BE2C (cell line): Measurements from ENCODE around the gene TNS2.
"Not testable (repeated sequence)": the region's sequence is repeated elsewhere in the genome, so short reads cannot be mapped to it uniquely, and the experiment has no call there.

Source experiments
- DNase-seq: peaks from one replicate; pipeline ENCODE4 v3.0.0-alpha.2; 2020
- H3K27me3 ChIP-seq: fragments of 250-450 bp; sonication (Bioruptor Pico); 2 replicates; pipeline ENCODE4 v1.5.1; 2020; ENCODE audit warnings: mild to moderate bottlenecking
- H3K36me3 ChIP-seq: fragments of 250-450 bp; sonication (Bioruptor Pico); 2 replicates; pipeline ENCODE4 v1.5.1; 2020; ENCODE audit warnings: mild to moderate bottlenecking
- H3K4me1 ChIP-seq: fragments of 250-450 bp; sonication (Bioruptor Pico); 2 replicates; pipeline ENCODE4 v1.5.1; 2020
- H3K4me3 ChIP-seq: 2 replicates; pipeline ENCODE4 v1.5.1; 2011; ENCODE audit warnings: low read depth, low read length
- H3K9me3 ChIP-seq: fragments of 250-450 bp; sonication (Bioruptor Pico); 2 replicates; pipeline ENCODE4 v1.5.1; 2020
- TF ChIP-seq, protein P1 (sequence below): IDR thresholded peaks from 2 replicates; pipeline ENCODE4 v1.5.1; 2012; ENCODE audit warnings: mild to moderate bottlenecking, low read depth, low read length

TNS2 gene

DNA sequence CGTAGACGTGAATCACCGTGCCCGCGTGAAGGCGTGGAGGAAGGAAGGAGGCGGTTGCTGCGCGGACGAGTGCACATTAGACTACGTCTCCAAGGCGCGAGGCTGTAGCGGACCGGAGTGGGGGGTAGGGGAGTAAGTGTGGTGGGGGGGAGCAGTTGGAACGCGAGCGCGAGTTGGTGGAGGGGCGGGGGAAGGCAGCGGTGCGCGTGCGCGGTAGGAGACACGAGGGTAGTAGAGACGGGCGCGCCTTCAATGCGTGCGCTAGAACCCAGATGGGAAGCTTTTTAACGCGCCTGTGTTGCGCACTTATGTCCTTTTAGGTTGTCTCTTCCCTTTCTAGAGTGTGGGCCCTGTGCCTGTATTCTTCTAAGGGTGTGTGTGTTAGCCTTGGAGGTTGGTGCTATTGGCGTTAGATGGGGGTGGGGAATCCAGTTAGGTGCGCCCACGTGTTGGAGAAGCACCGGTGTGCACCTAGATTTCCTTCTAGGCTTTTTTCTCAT lies 43.0 kb upstream of the TNS2 start:
- no peaks in the 10 kb centered on the region for H3K27me3 ChIP-seq
- H3K4me3 ChIP-seq: peak overlapping the region; percentile 100
- TF ChIP-seq, protein P1, sequence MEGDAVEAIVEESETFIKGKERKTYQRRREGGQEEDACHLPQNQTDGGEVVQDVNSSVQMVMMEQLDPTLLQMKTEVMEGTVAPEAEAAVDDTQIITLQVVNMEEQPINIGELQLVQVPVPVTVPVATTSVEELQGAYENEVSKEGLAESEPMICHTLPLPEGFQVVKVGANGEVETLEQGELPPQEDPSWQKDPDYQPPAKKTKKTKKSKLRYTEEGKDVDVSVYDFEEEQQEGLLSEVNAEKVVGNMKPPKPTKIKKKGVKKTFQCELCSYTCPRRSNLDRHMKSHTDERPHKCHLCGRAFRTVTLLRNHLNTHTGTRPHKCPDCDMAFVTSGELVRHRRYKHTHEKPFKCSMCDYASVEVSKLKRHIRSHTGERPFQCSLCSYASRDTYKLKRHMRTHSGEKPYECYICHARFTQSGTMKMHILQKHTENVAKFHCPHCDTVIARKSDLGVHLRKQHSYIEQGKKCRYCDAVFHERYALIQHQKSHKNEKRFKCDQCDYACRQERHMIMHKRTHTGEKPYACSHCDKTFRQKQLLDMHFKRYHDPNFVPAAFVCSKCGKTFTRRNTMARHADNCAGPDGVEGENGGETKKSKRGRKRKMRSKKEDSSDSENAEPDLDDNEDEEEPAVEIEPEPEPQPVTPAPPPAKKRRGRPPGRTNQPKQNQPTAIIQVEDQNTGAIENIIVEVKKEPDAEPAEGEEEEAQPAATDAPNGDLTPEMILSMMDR: no peak
- H3K4me1 ChIP-seq: no peaks in the 10 kb centered on the region; the same call in 1 of the 2 replicates
- no peaks in the 10 kb centered on the region for H3K9me3 ChIP-seq
- peaks cover 41% of the 10 kb centered on the region for H3K36me3 ChIP-seq
- peak; percentile 91 for DNase-seq

- no peaks in the 10 kb centered on the region; the same call in 1 of the 2 replicates for H3K4me1 ChIP-seq
- H3K36me3 ChIP-seq: peaks cover 44% of the 10 kb centered on the region
- DNase-seq: no peak
- H3K27me3 ChIP-seq: no peaks in the 10 kb centered on the region
- TF ChIP-seq, protein P1: no peak
- H3K9me3 ChIP-seq: no peaks in the 10 kb centered on the region
- peak overlapping the region; percentile 100 for H3K4me3 ChIP-seq
Measured at GRCh38 chr12:53007343-53007742, 42.5 kb upstream of the TNS2 start.

GRCh38 chr12:53008760-53009159 lies 41.1 kb upstream of the TNS2 start:
- H3K4me1 ChIP-seq, H3K27me3 ChIP-seq, H3K9me3 ChIP-seq, DNase-seq: not testable (repeated sequence)
- peaks cover 54% of the 10 kb centered on the region for H3K36me3 ChIP-seq
- peak overlapping the region; percentile 12; the same call in 1 of the 2 replicates for H3K4me3 ChIP-seq

GRCh38 chr12:53010955-53011354 lies 38.9 kb upstream of the TNS2 start:
- peaks cover 71% of the 10 kb centered on the region for H3K36me3 ChIP-seq
- TF ChIP-seq, protein P1: no peak
- H3K4me3 ChIP-seq: no peak overlapping the region
- no peaks in the 10 kb centered on the region; the same call in 1 of the 2 replicates for H3K4me1 ChIP-seq
- DNase-seq: no peak
- no peaks in the 10 kb centered on the region for H3K9me3 ChIP-seq
- H3K27me3 ChIP-seq: no peaks in the 10 kb centered on the region

DNA sequence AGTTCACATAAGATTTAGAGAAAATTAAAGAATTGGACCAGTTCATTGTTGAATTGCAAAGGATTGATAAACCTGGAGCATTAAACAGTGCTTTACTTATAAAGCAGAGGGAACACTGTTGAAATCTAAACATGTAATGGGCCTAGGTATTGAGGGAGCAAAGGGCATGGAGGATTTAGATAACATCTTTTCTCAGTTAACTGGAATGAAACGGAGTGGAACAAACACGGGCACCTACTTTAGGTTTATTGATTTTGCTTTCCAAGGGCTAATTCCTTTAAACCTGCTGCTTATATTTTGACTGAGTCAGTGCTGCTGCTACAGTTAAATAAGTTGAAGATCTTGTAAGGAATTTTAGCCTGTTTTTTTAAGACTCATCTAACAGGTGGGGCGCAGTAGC lies 38.0 kb upstream of the TNS2 start:
- Histone ChIP-seq H3K4me3 (no peak overlapping the region), H3K9me3 (no peaks in the 10 kb centered on the region), H3K27me3 (no peaks in the 10 kb centered on the region), H3K4me1 (no peaks in the 10 kb centered on the region; the same call in 1 of the 2 replicates), H3K36me3 (peaks cover 80% of the 10 kb centered on the region)
- DNase-seq: no peak
- TF ChIP-seq, protein P1: no peak

GRCh38 chr12:53012928-53013327 lies 36.9 kb upstream of the TNS2 start:
- no peaks in the 10 kb centered on the region; the same call in 1 of the 2 replicates for H3K4me1 ChIP-seq
- no peaks in the 10 kb centered on the region for H3K9me3 ChIP-seq
- H3K36me3 ChIP-seq: peaks cover 85% of the 10 kb centered on the region
- DNase-seq: no peak
- no peaks in the 10 kb centered on the region for H3K27me3 ChIP-seq
- H3K4me3 ChIP-seq: no peak overlapping the region
- TF ChIP-seq, protein P1: no peak
